Astrocyte (in vitro differentiated cells and primary cell): Measurements from ENCODE around the gene CDK14.

Experiments
- EZH2 ChIP-seq: IDR thresholded peaks from 2 replicates; pipeline ENCODE4 v1.6.1; 2012; ENCODE audit warnings: mild to moderate bottlenecking, low read length, inconsistent platforms; ENCODE audit not compliant: insufficient read depth
- TF ChIP-seq, protein P1 (sequence below): IDR thresholded peaks from 2 replicates; pipeline ENCODE4 v1.5.1; 2011; ENCODE audit warnings: low read depth, mild to moderate bottlenecking, inconsistent platforms, low read length, moderate library complexity; ENCODE audit not compliant: insufficient read depth

GRCh38 chr7:90889644-90890043 lies 293.5 kb downstream of the CDK14 start:
- TF ChIP-seq, protein P1, sequence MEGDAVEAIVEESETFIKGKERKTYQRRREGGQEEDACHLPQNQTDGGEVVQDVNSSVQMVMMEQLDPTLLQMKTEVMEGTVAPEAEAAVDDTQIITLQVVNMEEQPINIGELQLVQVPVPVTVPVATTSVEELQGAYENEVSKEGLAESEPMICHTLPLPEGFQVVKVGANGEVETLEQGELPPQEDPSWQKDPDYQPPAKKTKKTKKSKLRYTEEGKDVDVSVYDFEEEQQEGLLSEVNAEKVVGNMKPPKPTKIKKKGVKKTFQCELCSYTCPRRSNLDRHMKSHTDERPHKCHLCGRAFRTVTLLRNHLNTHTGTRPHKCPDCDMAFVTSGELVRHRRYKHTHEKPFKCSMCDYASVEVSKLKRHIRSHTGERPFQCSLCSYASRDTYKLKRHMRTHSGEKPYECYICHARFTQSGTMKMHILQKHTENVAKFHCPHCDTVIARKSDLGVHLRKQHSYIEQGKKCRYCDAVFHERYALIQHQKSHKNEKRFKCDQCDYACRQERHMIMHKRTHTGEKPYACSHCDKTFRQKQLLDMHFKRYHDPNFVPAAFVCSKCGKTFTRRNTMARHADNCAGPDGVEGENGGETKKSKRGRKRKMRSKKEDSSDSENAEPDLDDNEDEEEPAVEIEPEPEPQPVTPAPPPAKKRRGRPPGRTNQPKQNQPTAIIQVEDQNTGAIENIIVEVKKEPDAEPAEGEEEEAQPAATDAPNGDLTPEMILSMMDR: no peak
- no peak for TF ChIP-seq EZH2
